Stimulated activated CD8-positive, alpha-beta memory T cell treated with anti-CD3 and anti-CD28 coated beads, Interleukin-2, amount 100 ng/mL, for 1 hour (primary cell): ENCODE data around the gene DCDC2B.
"Not testable (repeated sequence)": the region's sequence is repeated elsewhere in the genome, so short reads cannot be mapped to it uniquely, and the experiment has no call there.

Source experiments
- DNase-seq, 2 donors: peaks; one replicate each; pipeline ENCODE4 v3.0.0-alpha.2; 2020; ENCODE audit warnings: low read depth in 2 of 2

Gene DCDC2B

DNA sequence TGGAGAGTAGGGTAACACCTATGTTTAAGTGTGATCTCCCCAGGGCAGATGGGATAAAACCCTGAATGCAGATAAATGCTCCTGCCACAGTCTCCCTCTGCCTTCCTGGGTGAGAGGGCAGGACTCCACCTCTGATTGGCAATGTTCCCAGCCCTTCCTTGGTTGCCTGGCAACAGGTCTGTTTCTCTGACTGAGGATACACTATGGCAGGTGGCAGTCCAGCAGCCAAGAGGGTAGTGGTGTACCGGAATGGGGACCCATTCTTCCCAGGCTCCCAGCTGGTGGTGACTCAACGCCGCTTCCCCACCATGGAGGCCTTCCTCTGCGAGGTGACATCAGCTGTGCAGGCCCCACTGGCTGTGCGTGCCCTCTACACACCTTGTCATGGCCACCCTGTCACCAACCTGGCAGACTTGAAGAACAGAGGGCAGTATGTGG, at the start of gene DCDC2B:
DCDC2B (plus strand) TSS at position 199 of the 438 bp plus-strand sequence; CDS start at position 204, 5 bp downstream.
- no peak for DNase-seq

DNA sequence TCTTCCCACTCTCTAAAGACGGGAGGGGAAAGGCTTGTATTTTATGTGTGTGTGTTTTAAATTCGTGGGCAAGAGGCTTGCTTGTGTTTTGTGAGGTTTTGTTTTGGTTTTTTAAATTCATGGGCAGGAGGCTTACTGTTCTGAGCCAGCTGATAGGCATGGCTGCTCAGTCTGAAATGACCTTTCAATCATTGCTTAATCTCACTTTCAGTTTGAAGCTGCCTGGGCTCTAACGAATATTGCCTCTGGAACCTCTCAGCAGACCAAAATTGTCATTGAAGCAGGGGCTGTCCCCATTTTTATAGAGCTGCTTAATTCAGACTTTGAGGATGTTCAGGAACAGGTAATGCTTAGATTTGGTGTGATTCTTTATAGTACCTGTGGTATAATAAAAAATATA, 49.7 kb upstream of the DCDC2B start:
- DNase-seq, result no peak

DNA sequence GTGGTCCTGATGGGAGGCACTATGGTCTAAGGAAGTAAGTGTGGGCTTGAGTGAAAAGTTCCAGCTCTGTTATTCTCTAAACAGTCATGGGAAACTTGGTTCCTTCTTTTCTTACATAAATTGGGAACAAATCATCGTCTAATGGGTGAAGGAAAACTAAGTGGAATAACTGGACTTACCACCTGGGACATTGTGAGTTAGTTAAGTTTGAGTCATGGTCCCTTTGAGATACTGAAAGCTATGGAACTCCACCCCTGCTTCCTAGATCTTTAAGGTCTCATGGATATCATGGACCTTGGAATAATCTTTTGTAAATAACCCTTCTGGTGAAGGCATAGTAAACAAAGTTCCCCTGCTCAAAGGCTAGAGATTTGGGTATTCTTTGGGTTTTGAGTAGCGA, 45.5 kb upstream of the DCDC2B start:
- no peak for DNase-seq

DNA sequence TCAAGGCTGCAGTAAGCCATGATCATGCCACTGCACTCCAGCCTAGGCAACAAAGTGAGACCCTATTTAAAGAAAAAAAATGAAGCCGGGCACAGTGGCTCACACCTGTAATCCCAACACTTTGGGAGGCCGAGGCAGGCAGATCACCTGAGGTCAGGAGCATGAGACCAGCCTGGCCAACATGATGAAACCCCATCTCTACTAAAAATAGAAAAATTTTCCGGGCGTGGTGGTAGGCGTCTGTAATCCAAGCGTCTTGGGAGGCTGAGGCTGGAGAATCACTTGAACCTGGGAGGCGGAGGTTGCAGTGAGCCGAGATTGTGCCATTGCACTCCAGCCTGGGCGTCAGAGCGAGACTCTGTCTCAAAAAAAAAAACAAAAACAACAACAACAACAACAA, 43.3 kb upstream of the DCDC2B start:
- not testable (repeated sequence) for DNase-seq

DNA sequence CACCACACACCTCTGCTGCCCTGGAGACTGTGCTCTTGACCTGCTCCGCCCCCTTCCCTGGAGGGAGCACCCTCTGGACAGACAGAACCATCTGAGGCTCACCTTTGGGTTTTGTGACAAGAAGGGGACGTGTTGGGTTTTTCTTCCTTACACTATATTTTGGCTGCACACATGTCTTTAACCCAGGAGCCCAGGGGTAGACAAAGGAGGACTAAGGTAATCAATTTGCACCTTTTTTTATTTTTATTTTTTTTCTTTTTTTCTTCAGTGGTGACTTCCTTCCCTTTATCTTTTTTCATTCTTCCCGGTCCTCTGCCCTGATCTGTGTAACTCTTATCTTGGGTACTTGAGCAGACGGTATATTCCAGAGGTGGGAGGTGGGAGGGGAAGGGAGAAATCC, 37.9 kb upstream of the DCDC2B start:
- DNase-seq, result no peak

DNA sequence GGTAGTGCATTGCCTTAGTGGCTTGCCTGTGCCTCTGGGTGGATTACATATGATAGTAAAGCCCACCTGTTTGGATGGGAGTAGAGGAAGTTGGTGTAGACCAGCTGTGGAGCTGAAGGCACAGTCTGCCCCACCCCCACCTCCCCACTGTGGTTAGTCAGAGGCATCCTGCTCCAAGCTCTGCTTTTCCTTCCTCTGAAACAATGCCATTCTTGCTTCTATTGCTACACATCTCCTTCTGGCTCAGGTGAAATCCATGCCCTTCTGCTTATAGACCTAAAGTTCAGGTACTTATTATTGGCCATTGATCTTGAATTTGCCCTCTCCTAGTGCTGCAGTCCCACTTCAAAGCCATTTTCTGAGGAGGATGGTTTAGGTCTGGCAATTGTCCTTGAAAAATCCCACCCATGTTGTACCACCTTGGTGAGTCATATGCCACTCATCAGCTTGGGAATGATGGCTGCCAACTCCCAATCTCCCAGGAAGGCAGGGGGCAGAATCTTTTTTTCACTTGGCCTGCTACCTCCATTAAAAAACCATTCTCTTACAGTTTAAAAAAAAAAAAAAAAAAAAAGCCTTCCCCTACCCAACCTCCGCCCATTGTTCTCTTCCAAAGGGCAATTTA, 36.2 kb upstream of the DCDC2B start:
- DNase-seq, result no peak

DNA sequence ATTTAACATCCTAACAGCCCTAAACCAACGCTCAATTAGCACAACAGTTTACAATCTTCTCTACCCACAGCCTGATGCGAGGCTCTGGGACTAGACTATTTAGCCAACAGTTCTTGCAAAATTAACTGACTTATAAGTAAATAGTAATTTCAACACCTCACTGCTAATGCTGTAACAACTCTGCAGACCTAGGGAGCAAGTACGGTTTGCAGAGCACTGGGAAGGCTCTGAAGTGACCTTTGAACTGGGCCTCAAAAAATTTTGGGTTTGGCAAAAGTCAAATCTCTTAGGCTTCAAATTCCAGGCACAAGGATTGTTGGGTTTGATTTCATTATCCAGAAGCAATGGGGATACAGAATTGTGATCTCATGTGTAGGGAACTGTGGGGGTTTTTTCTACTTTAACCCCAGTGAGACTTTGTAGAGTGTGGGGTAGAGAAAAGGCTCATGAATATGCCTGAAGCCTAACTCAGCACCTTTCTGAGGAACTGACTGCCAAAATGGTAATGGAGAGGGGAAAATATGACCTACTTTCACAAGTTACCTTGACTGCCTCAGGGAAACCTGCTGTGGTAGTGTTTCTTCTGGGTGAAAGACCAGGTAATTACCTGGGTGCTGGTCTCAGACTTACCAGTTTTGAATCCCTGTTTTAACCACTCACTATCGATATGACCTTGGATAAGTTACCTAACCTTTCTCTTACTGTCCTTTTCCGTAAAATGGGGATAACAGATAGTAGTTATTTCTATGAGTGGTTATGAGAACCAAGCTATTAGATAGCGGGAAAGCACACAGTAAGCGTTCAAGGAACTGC, 30.3 kb upstream of the DCDC2B start:
- DNase-seq, result no peak

DNA sequence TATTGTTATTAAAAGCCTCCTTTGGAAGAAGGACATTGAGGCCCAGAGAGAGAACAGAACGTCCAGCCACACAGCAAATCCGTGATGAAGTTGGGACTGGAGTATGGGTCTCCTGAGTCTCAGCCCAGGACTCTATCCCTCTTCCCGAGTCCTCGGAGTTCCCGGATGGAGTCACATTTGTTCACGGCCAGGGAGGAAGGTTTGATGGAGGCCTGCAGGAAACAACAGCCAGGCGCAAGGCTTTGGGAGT, 29.8 kb upstream of the DCDC2B start:
- DNase-seq, result no peak

DNA sequence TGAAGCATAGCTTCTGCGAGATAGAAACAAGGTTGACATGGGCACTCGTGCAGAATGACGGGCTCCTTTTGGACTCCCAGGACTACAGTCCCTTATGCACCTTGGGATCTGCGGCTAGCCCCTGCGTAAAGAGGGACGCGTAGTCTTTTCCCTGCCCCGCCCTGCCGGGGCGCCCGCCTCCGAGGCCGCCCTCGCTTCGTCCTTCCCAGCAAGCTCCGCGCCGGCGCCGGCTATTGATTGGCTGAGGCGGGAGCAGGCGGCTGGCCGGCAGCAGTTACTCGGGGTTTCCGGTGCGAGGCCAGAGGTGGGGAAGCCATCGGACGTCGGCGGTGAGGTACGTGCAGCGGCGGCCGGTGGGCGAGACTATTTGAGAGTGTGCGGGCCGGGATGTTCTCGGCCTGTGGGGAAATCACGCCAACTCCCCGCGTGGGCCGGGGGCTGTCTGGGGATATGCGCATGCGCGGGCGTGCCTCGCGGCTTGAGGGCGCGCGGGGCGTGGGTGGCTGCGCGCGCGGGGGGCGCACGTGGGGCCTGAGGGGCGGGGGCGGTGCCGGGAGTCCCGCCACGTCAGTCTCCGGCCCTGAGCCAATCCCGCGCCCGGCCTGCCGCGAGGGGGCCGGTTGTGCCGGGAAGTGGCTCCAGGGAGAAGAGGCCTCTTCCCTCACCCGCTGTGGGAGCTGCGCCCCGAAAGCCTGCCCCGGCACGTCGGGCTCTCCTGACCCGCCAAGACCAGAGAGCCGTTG, 29.3 kb upstream of the DCDC2B start, which contains the start of gene TXLNA:
TXLNA (plus strand) TSS at position 233 of the 743 bp plus-strand sequence. CDS start 671 bp downstream, outside the sequence.
- DNase-seq, result peak; percentile 75 to 80

DNA sequence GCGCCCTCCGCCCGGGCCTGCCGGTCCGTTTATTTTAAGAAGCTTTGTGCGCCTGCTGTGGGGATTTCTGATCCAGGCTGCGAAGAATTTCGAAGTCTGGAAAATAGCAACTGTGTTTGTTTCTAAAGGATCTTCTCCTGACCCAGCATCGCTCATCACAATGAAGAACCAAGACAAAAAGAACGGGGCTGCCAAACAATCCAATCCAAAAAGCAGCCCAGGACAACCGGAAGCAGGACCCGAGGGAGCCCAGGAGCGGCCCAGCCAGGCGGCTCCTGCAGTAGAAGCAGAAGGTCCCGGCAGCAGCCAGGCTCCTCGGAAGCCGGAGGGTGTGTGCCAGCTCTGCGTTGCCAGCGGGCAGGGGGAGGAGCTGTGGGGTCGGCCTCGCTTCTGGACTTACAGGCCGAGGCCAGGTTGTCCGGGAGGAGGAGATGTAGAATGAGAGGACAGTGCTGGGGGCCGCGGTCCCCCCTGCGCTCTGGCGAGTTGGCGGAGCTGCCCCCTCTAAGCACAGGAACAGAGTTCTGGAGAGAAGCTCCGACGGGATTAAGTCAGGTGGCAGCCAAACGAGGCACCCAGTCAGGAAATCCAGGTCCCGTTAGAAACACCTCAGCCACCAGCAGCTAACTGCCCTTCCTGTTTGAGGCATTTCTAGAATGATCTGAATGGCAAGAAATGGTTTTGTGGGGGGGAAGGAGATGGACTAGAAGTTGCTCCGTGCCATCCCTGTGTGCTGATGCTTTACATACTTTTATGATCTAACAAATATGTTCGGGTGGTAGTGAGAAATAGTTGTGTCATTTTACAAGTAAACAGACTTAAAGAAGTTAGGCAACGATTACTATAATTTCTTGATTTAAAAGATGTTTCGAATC, 28.5 kb upstream of the DCDC2B start:
- DNase-seq, result no peak

DNA sequence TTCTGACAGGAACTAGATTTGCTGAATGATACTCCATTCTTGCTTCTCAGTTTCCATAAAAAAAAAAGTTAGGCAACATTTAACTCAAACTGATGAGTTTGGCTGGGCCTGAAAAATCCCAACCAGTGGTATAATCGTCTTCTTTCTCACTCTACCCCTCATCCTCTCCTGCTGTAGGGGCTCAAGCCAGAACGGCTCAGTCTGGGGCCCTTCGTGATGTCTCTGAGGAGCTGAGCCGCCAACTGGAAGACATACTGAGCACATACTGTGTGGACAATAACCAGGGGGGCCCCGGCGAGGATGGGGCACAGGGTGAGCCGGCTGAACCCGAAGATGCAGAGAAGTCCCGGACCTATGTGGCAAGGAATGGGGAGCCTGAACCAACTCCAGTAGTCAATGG, 27.8 kb upstream of the DCDC2B start:
- DNase-seq, result no peak

DNA sequence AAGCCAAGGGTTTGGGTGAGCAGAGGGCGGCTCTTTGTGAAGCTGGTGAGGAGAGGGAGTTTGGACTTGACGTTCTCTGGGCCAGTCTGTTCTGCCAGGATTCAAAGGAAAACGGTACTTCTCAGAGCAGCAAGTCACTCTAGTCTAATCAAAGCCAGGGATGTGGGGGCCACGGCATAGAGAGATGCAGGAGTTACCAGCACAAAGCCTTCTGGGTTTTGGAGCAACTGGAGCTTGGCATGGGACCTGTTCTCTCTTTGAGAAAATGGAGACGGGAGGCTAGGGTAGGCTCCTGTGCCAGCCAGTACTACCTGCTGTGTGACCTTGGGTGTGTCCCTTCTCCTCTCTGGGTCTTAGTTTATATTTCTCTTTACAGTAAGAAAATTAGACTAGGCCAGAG, 27.3 kb upstream of the DCDC2B start:
- no peak for DNase-seq

DNA sequence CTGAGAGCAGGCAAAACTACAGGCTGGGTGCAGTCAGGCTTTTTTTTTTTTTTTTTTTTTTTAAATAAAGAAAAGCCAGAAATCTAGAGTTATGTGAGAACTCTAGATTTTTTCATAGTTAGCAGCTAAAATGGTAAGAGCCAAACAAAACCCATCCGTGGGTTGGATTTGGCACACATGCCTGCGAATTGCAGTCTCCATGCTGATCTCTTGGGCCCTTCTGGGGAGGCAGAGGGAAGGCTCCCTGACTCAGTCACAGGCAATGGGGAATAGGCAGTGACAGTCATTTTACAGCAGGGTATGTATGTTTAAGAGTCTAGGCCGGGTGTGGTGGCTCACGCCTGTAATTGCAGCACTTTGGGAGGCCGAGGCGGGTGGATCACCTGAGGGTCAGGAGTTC, 26.8 kb upstream of the DCDC2B start:
- no peak for DNase-seq

DNA sequence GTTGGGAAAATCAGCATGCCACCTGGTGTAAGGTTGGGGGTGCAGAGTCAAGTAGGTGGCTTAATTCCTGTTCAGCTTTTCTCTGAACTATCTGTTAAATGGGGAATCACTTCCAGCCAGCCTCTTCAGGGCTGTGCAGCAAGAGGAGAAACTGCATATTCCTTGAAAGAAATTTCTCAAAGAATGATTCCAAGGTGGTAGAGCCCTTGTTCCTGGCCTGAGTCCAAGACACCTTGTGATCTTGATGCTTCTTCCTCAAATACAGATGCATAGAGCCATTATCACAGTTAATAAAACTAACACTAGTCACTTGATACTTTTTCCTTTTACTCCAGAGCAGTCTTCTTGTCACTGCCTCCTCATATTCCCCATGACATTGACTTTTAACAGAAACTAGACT, 24.2 kb upstream of the DCDC2B start:
- no peak for DNase-seq

DNA sequence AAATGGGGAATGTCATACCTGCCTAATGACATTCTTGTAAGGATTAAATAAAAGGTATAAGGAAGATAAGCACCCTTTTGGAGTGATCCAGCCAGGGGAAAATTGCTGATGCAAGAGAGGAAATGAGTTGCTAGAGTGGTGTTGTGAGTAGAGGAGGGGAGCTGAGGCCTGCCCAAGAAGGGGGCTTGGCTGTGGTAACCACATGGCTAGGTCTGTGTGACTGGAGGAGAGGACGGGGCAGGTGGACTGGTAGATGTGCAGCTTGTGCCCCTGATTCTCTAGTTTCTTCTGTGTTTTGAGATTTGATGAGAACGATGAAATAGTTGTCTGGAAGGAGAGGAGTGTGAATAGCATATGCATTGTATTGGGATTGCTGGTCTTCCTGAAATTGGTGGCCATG, 22.8 kb upstream of the DCDC2B start:
- DNase-seq, result no peak

DNA sequence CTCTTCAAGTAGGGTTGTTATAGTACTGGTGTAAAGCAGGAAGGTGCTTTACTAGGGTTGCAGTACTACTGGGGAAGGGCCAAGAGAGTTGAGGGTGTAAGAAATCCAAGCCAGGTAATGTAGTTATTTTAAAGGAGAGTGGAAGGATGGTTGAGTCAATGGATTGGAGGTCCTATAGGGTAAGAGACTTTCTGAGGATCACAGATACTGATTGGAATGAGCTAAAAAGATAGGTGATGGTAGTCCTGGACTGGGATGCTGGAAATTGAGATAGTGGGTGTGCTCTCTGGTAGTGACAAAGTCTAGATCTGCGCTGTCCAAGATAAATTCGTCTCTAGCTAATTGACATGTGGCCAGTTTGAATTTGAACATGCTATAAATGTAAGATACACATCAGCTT, 22.4 kb upstream of the DCDC2B start:
- no peak for DNase-seq

DNA sequence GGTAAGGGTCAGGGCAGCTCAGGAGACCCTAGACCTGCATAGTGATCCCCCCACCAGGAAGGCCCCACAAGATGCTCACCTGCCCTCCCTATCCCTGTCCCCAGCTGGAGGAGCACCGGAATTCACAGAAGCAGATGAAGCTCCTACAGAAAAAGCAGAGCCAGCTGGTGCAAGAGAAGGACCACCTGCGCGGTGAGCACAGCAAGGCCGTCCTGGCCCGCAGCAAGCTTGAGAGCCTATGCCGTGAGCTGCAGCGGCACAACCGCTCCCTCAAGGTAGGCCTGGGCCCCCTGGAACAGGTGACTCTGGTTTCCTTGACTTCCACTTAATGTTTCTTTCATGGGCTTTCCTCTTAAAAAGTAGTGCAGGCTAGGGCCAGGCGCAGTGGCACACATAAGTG, 21.0 kb upstream of the DCDC2B start:
- no peak for DNase-seq

DNA sequence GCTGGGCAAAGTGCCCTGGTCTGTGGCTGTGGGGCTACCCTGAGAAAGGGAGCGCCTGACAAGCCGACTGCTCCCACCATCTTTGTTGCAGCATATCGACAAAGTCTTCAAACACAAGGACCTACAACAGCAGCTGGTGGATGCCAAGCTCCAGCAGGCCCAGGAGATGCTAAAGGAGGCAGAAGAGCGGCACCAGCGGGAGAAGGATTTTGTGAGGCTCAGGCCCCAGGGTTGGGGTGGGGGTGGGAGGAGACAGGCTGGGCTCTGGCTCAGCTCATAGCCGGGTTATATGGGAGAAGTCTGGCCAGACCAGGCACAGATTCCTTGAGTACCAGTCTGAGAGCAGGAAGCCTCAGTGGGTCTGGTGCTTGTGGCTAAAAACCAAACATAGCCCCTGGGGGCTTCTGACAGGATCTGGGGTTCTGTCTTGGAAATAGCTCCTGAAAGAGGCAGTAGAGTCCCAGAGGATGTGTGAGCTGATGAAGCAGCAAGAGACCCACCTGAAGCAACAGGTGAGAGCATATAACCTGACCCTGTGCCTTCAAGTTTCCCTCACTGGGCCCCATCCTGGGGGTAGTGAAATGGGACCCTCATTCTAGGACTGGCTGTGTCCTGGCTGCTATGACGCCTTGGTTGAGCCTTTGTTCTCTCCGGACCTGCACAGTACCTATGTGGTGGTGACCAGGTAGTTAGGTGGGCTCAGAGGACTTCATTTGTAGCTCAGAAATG, 16.5 kb upstream of the DCDC2B start:
- no peak for DNase-seq

DNA sequence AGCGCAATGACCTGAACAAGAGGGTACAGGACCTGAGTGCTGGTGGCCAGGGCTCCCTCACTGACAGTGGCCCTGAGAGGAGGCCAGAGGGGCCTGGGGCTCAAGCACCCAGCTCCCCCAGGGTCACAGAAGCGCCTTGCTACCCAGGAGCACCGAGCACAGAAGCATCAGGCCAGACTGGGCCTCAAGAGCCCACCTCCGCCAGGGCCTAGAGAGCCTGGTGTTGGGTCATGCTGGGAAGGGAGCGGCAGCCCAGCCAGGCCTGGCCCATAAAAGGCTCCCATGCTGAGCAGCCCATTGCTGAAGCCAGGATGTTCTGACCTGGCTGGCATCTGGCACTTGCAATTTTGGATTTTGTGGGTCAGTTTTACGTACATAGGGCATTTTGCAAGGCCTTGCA, 13.9 kb upstream of the DCDC2B start:
- DNase-seq, result no peak

DNA sequence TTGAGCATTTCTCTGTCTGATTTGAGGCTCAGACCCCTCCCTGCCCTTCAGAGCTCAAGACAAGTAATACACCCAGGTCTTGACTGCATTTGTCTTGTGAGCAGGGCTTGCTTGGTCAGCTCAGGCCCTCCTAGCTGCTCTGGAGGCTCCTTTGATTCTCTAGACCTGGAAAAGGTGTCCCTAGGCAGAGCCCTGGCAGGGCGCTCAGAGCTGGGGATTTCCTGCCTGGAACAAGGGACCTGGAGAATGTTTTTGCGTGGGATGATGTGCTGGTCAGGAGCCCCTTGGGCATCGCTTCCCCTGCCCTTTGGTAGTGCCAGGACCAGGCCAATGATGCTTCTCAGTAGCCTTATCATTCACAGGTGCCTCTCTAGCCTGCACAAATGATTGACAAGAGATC, 13.4 kb upstream of the DCDC2B start:
- no peak for DNase-seq
